ENCODE measurements around the gene BTBD16. TPM values are rescaled to one million over a fixed set of nuclear protein-coding genes. Genes with fewer than 3 reads are reported as not detected.

The BTBD16 gene
- total and polyA plus RNA-seq, 8 donors = 0.10 to 2.1 (median 0.35) TPM; not detected in 2

- Histone ChIP-seq H3K4me1 (no peaks in the 10 kb centered on the region), H3K4me3 (no peak overlapping the region), H3K27ac (no peak overlapping the region), H3K36me3 (peaks cover 0 to 57% of the 10 kb centered on the region in 2 donors), H3K27me3 (no peaks in the 10 kb centered on the region), H3K9me3 (no peaks in the 10 kb centered on the region)
- DNase-seq = peak in 1 of 4 donors; percentile 11
- intact Hi-C loops (cut with DNase I) = no loop called here
- TF ChIP-seq, protein P1, sequence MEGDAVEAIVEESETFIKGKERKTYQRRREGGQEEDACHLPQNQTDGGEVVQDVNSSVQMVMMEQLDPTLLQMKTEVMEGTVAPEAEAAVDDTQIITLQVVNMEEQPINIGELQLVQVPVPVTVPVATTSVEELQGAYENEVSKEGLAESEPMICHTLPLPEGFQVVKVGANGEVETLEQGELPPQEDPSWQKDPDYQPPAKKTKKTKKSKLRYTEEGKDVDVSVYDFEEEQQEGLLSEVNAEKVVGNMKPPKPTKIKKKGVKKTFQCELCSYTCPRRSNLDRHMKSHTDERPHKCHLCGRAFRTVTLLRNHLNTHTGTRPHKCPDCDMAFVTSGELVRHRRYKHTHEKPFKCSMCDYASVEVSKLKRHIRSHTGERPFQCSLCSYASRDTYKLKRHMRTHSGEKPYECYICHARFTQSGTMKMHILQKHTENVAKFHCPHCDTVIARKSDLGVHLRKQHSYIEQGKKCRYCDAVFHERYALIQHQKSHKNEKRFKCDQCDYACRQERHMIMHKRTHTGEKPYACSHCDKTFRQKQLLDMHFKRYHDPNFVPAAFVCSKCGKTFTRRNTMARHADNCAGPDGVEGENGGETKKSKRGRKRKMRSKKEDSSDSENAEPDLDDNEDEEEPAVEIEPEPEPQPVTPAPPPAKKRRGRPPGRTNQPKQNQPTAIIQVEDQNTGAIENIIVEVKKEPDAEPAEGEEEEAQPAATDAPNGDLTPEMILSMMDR (IDR thresholded peaks at IDR 0.05) = no peak
- no peak for ATAC-seq
Observed at GRCh38 chr10:122255509-122256301, 15.4 kb upstream of the BTBD16 start.

DNA sequence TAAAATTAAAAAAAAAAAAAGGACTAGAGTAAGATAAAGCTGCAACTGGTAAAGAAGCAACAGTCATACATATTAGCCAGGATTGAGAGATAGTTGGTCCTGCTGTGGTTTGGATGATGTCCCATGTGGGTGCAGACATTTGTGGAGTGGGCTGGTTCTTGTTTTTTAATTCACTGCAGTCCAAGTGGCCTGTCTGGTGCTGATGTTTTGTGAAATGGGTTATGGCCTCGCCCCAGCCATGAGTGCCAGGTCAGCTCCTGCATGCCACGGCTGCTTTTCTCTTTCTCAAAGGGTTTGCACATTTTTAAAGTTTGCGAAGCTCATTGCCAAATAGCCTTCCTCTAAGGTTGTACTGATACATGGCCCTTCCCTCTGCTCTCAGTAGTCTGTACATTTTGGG is 14.1 kb upstream of the BTBD16 start:
- TF ChIP-seq, protein P1 (IDR thresholded peaks at IDR 0.05) = no peak
- Histone ChIP-seq H3K4me3 (no peak overlapping the region), H3K36me3 (peaks cover 0 to 46% of the 10 kb centered on the region in 2 donors), H3K27ac (no peak overlapping the region), H3K9me3 (peaks cover 0 to 8% of the 10 kb centered on the region in 2 donors), H3K27me3 (no peaks in the 10 kb centered on the region), H3K4me1 (no peaks in the 10 kb centered on the region)
- ATAC-seq (no peak), DNase-seq (no peak)
- intact Hi-C loops (cut with DNase I) = no loop called here

DNA sequence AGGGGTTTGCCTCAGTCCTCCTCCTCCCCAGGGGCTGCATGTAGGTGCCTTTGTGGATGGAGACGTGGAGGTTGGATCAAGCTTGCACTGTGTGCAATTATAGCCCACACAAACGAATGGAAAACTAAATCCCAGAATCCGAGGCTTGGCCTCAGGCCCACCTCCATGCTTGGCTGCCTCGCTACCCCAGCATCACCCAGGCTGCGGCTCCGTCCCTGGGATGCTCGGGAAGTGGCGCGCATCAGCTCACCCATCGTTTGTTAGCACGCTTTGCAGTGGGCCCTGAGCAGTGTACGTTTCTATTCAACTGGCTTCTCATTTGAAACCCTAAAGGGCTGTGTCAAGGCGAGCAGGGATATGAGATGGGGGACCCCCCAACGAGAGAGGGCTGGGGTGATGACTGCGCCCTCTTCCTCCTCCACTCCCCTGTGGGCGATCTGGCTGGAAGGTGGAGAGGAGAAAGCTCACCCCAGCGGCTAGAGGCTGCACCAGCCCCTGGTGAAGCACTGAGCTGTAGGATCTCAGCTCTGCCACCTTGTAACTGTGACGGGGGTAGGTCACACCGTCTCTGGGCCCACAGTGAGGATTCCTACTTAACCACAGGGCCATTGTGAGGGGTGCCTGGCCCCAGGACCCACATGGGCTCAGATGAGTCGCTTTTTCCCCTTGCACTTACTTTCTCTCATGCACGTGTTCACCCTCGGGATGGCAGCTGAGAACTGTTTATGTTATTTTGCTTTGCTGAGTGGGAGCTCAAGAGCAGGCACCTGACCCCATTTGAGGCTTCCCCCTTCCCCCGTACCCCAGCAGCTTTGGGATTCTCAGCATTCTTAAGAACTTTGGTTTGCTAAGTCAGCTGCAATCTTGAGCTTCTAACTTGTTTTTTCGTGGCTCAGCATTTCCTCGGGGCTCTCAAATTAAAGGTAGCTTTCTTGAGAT is 12.7 kb upstream of the BTBD16 start:
- peak; percentile 43 for ATAC-seq
- no peaks in the 10 kb centered on the region for H3K27me3 ChIP-seq
- DNase-seq = no peak
- no peak overlapping the region for H3K27ac ChIP-seq
- peaks cover 0 to 36% of the 10 kb centered on the region in 2 donors for H3K36me3 ChIP-seq
- TF ChIP-seq, protein P1 (IDR thresholded peaks at IDR 0.05) = no peak
- peaks cover 0 to 18% of the 10 kb centered on the region in 2 donors for H3K9me3 ChIP-seq
- H3K4me1 ChIP-seq = no peaks in the 10 kb centered on the region
- H3K4me3 ChIP-seq = no peak overlapping the region
- intact Hi-C loops (cut with DNase I) = no loop called here

DNA sequence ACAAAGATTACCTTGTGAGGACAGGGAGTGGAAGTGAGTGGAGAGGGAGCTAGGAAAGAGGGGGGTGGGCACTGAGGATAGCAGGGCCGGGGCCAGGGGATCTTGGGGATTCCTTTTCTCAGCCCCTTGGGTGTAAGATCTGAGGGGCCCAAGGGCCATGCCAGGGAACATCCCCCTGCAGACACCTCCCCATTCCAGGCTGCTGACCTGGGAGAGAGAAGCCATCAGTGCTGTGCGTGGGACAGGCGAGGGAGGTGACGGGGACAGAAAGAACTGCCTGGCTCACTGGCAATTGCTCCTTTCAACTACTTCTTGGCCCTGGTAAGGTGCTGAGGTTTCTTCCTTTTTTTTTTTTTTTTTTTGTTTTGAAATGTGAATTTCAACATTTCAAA is 12.0 kb upstream of the BTBD16 start:
- DNase-seq (no peak), ATAC-seq (peak; percentile 13)
- no peak overlapping the region for H3K27ac ChIP-seq

More for the DNA sequence above, 12.0 kb upstream of the BTBD16 start:
- Histone ChIP-seq H3K4me1 (no peaks in the 10 kb centered on the region), H3K9me3 (peaks cover 0 to 18% of the 10 kb centered on the region in 2 donors), H3K36me3 (peaks cover 0 to 29% of the 10 kb centered on the region in 2 donors), H3K27me3 (no peaks in the 10 kb centered on the region), H3K4me3 (no peak overlapping the region)
- TF ChIP-seq, protein P1 (IDR thresholded peaks at IDR 0.05) = no peak
- intact Hi-C loops (cut with DNase I) = no loop called here

Data from left lung (tissue), 10 donors.